ENCODE results near the gene INSC. TPM values are rescaled to one million over a fixed set of nuclear protein-coding genes. Genes with fewer than 3 reads are reported as not detected.
A peak's percentile ranks its signal among the peaks of the same experiment; 100 is the strongest.

INSC gene
- total RNA-seq, 2 experiments from 2014 or later, result 0.49 to 0.61 TPM

- no peak for DNase-seq
- Mint-ChIP-seq H3K9me3 (ENCODE audit: low read depth) (no peaks in the 10 kb centered on the region), H3K36me3 (peaks cover 3% of the 10 kb centered on the region), H3K27me3 (peaks cover 38% of the 10 kb centered on the region), H3K27ac (no peak overlapping the region), H3K4me1 (peaks cover 48% of the 10 kb centered on the region), H3K4me3 (no peak overlapping the region)
- CTCF ChIA-PET, result interaction anchor here (4.4 kb wide), 1 partner anchor 15 kb away, joined by 22 read pairs; no protein-coding TSS in a partner anchor
- ATAC-seq, result no peak
Measured at GRCh38 chr11:15115686-15116085, 963 bp downstream of the INSC start.

- Mint-ChIP-seq H3K36me3 (peaks cover 3% of the 10 kb centered on the region), H3K27ac (no peak overlapping the region), H3K9me3 (ENCODE audit: low read depth) (no peaks in the 10 kb centered on the region), H3K4me1 (peaks cover 48% of the 10 kb centered on the region), H3K4me3 (no peak overlapping the region), H3K27me3 (peaks cover 49% of the 10 kb centered on the region)
- CTCF ChIA-PET, result interaction anchor here (1.1 to 4.4 kb wide), 5 partner anchors 17 to 210 kb away, joined by 3 to 22 read pairs (median 5); no protein-coding TSS in a partner anchor
- DNase-seq (no peak), ATAC-seq (no peak)
Measured at GRCh38 chr11:15117751-15118150, 3.0 kb downstream of the INSC start.

GRCh38 chr11:15118431-15118830 lies 3.7 kb downstream of the INSC start:
- peaks cover 3% of the 10 kb centered on the region for H3K36me3 Mint-ChIP-seq
- no peaks in the 10 kb centered on the region for H3K9me3 Mint-ChIP-seq (ENCODE audit: low read depth)
- peak; percentile 83 for ATAC-seq
- no peak overlapping the region for H3K4me3 Mint-ChIP-seq
- H3K4me1 Mint-ChIP-seq, result peaks cover 43% of the 10 kb centered on the region
- peak overlapping the region; percentile 8 for H3K27ac Mint-ChIP-seq
- peaks cover 51% of the 10 kb centered on the region for H3K27me3 Mint-ChIP-seq
- CTCF ChIA-PET, result interaction anchor here (0.5 to 4.4 kb wide), 6 partner anchors 18 to 211 kb away, joined by 3 to 22 read pairs (median 4); no protein-coding TSS in a partner anchor
- peak; percentile 62 for DNase-seq

- Mint-ChIP-seq H3K9me3 (ENCODE audit: low read depth) (no peaks in the 10 kb centered on the region), H3K27me3 (peaks cover 49% of the 10 kb centered on the region), H3K4me3 (no peak overlapping the region), H3K4me1 (peaks cover 36% of the 10 kb centered on the region), H3K36me3 (peaks cover 3% of the 10 kb centered on the region), H3K27ac (peak overlapping the region; percentile 1)
- CTCF ChIA-PET, result interaction anchor here (1.6 to 4.4 kb wide), 2 partner anchors 19 to 39 kb away, joined by 5 to 22 read pairs; no protein-coding TSS in a partner anchor
- no peak for DNase-seq
- ATAC-seq, result peak; percentile 28
Measured at GRCh38 chr11:15119352-15119751, 4.6 kb downstream of the INSC start.

- H3K27me3 Mint-ChIP-seq, result peaks cover 53% of the 10 kb centered on the region
- H3K4me3 Mint-ChIP-seq, result no peak overlapping the region
- DNase-seq (no peak), ATAC-seq (no peak)
- no peak overlapping the region for H3K27ac Mint-ChIP-seq
- H3K36me3 Mint-ChIP-seq, result peaks cover 3% of the 10 kb centered on the region
- H3K4me1 Mint-ChIP-seq, result peaks cover 35% of the 10 kb centered on the region
- no peaks in the 10 kb centered on the region for H3K9me3 Mint-ChIP-seq (ENCODE audit: low read depth)
- CTCF ChIA-PET, result interaction anchor here (4.4 kb wide), 1 partner anchor 19 kb away, joined by 22 read pairs; no protein-coding TSS in a partner anchor
Measured at GRCh38 chr11:15119826-15120225, 5.1 kb downstream of the INSC start.

GRCh38 chr11:15123849-15124248 lies 9.1 kb downstream of the INSC start:
- Mint-ChIP-seq H3K27ac (no peak overlapping the region), H3K9me3 (ENCODE audit: low read depth) (no peaks in the 10 kb centered on the region), H3K27me3 (peaks cover 57% of the 10 kb centered on the region)

GRCh38 chr11:15124528-15124927 lies 9.8 kb downstream of the INSC start:
- peaks cover 3% of the 10 kb centered on the region for H3K36me3 Mint-ChIP-seq
- ATAC-seq (no peak), DNase-seq (no peak)
- no peaks in the 10 kb centered on the region for H3K9me3 Mint-ChIP-seq (ENCODE audit: low read depth)
- CTCF ChIA-PET, result no interaction called here
- no peak overlapping the region for H3K27ac Mint-ChIP-seq
- no peak overlapping the region for H3K4me3 Mint-ChIP-seq
- peaks cover 57% of the 10 kb centered on the region for H3K27me3 Mint-ChIP-seq
- peaks cover 10% of the 10 kb centered on the region for H3K4me1 Mint-ChIP-seq

More at GRCh38 chr11:15123849-15124248, 9.1 kb downstream of the INSC start:
- CTCF ChIA-PET, result no interaction called here
- DNase-seq (no peak), ATAC-seq (no peak)
- Mint-ChIP-seq H3K4me3 (no peak overlapping the region), H3K36me3 (peaks cover 3% of the 10 kb centered on the region), H3K4me1 (peaks cover 17% of the 10 kb centered on the region)

- CTCF ChIA-PET, result no interaction called here
- no peak overlapping the region for H3K27ac Mint-ChIP-seq
- H3K9me3 Mint-ChIP-seq (ENCODE audit: low read depth), result no peaks in the 10 kb centered on the region
- H3K4me1 Mint-ChIP-seq, result no peaks in the 10 kb centered on the region
- no peaks in the 10 kb centered on the region for H3K36me3 Mint-ChIP-seq
- no peak for DNase-seq
- peaks cover 62% of the 10 kb centered on the region for H3K27me3 Mint-ChIP-seq
- ATAC-seq, result no peak
- no peak overlapping the region for H3K4me3 Mint-ChIP-seq
Measured at GRCh38 chr11:15127341-15127740, 12.6 kb downstream of the INSC start.

- CTCF ChIA-PET, result no interaction called here
- peaks cover 4% of the 10 kb centered on the region for H3K36me3 Mint-ChIP-seq
- DNase-seq, result no peak
- no peaks in the 10 kb centered on the region for H3K9me3 Mint-ChIP-seq (ENCODE audit: low read depth)
- peaks cover 65% of the 10 kb centered on the region for H3K27me3 Mint-ChIP-seq
- H3K4me1 Mint-ChIP-seq, result no peaks in the 10 kb centered on the region
- no peak overlapping the region for H3K4me3 Mint-ChIP-seq
- H3K27ac Mint-ChIP-seq, result no peak overlapping the region
- no peak for ATAC-seq
Measured at GRCh38 chr11:15128621-15129020, 13.9 kb downstream of the INSC start.

- no peak overlapping the region for H3K27ac Mint-ChIP-seq
- H3K27me3 Mint-ChIP-seq, result peaks cover 35% of the 10 kb centered on the region
- DNase-seq, result peak; percentile 66
- no peak overlapping the region for H3K4me3 Mint-ChIP-seq
- no peaks in the 10 kb centered on the region for H3K9me3 Mint-ChIP-seq (ENCODE audit: low read depth)
- H3K36me3 Mint-ChIP-seq, result peaks cover 4% of the 10 kb centered on the region
- CTCF ChIA-PET, result interaction anchor here (0.8 kb wide), 1 partner anchor 228 kb away, joined by 3 read pairs; no protein-coding TSS in a partner anchor
- ATAC-seq, result peak; percentile 60
- H3K4me1 Mint-ChIP-seq, result peaks cover 19% of the 10 kb centered on the region
Measured at GRCh38 chr11:15136166-15136565, 21.4 kb downstream of the INSC start.

- ATAC-seq (no peak), DNase-seq (no peak)
- Mint-ChIP-seq H3K27me3 (peaks cover 13% of the 10 kb centered on the region), H3K36me3 (no peaks in the 10 kb centered on the region), H3K4me1 (peaks cover 19% of the 10 kb centered on the region), H3K4me3 (no peak overlapping the region), H3K9me3 (ENCODE audit: low read depth) (no peaks in the 10 kb centered on the region), H3K27ac (no peak overlapping the region)
- CTCF ChIA-PET, result interaction anchor here (2.1 to 3.0 kb wide), 2 partner anchors 20 to 39 kb away, joined by 7 to 11 read pairs; no protein-coding TSS in a partner anchor
Measured at GRCh38 chr11:15139096-15139770, 24.5 kb downstream of the INSC start.

GRCh38 chr11:15139958-15140659 lies 25.4 kb downstream of the INSC start:
- no peaks in the 10 kb centered on the region for H3K36me3 Mint-ChIP-seq
- peaks cover 8% of the 10 kb centered on the region for H3K27me3 Mint-ChIP-seq
- no peaks in the 10 kb centered on the region for H3K9me3 Mint-ChIP-seq (ENCODE audit: low read depth)
- H3K27ac Mint-ChIP-seq, result no peak overlapping the region
- ATAC-seq (no peak), DNase-seq (no peak)
- peaks cover 19% of the 10 kb centered on the region for H3K4me1 Mint-ChIP-seq
- no peak overlapping the region for H3K4me3 Mint-ChIP-seq
- CTCF ChIA-PET, result interaction anchor here (2.1 to 3.0 kb wide), 2 partner anchors 19 to 40 kb away, joined by 7 to 11 read pairs; no protein-coding TSS in a partner anchor

GRCh38 chr11:15141381-15141780 lies 26.7 kb downstream of the INSC start:
- ATAC-seq, result no peak
- H3K27ac Mint-ChIP-seq, result no peak overlapping the region
- H3K36me3 Mint-ChIP-seq, result no peaks in the 10 kb centered on the region
- peaks cover 5% of the 10 kb centered on the region for H3K27me3 Mint-ChIP-seq
- H3K9me3 Mint-ChIP-seq (ENCODE audit: low read depth), result no peaks in the 10 kb centered on the region
- H3K4me1 Mint-ChIP-seq, result peaks cover 13% of the 10 kb centered on the region
- CTCF ChIA-PET, result interaction anchor here (5.0 kb wide), 1 partner anchor 17 kb away, joined by 18 read pairs; no protein-coding TSS in a partner anchor
- H3K4me3 Mint-ChIP-seq, result no peak overlapping the region
- DNase-seq, result no peak
